Thyroid gland (tissue), 4 donors: Measurements from ENCODE around the gene RSRP1. TPM values are rescaled to one million over a fixed set of nuclear protein-coding genes. Genes with fewer than 3 reads are reported as not detected.
"Not testable (repeated sequence)": the region's sequence is repeated elsewhere in the genome, so short reads cannot be mapped to it uniquely, and the experiment has no call there.

Source experiments
- DNase-seq, 2 donors: peaks; one replicate each; pipeline ENCODE4 v3.0.0-alpha.2; 2019
- H3K27ac ChIP-seq, 3 donors: fragments of 200-600 bp; sonication (generic); 1 replicate in 2 of 3; 2 replicates in 1 of 3; pipeline ENCODE4 v1.5.1; 2016 to 2019; ENCODE audit warnings: mild to moderate bottlenecking in 1 of 3, moderate library complexity in 1 of 3
- H3K27me3 ChIP-seq: fragments of 200-600 bp; sonication (generic); one replicate; pipeline ENCODE4 v1.5.1; 2019
- H3K36me3 ChIP-seq, 2 donors: fragments of 200-600 bp; sonication (generic); one replicate each; pipeline ENCODE4 v1.5.1; 2016 to 2019
- H3K4me1 ChIP-seq, 2 donors: fragments of 200-600 bp; sonication (generic); one replicate each; pipeline ENCODE4 v1.5.1; 2017 to 2019
- H3K4me3 ChIP-seq, 3 donors: fragments of 200-600 bp; sonication (generic); replicated peaks in 1 of 3; 1 replicate in 2 of 3; 2 replicates in 1 of 3; pipeline ENCODE4 v1.5.1; 2016; ENCODE audit warnings: mild to moderate bottlenecking in 1 of 3
- H3K9me3 ChIP-seq: fragments of 200-600 bp; sonication (generic); one replicate; pipeline ENCODE4 v1.5.1; 2017
- CTCF ChIP-seq, 6 experiments: fragments of 200-600 bp in 3 of 6; fragments of 450-650 bp in 3 of 6; sonication (generic) in 3 of 6; IDR thresholded peaks; one replicate each; pipeline ENCODE4 v1.5.1; 2016 to 2019; ENCODE audit warnings: antibody characterized with exemption in 6 of 6, mild to moderate bottlenecking in 2 of 6, inconsistent platforms in 1 of 6, moderate library complexity in 1 of 6
- POLR2A ChIP-seq, 2 donors: fragments of 450-650 bp; IDR thresholded peaks; one replicate each; pipeline ENCODE4 v1.6.1; 2017; ENCODE audit warnings: antibody characterized with exemption in 2 of 2, mild to moderate bottlenecking in 2 of 2, moderate library complexity in 1 of 2
- WGBS, 2 donors: methylation state at CpG; one replicate each; pipeline ENCODE4 v1.1.5; 2017; 5-methylcytosine and 5-hydroxymethylcytosine counted together
- intact Hi-C: fragments of 100-400 bp; cut with DNase I; formaldehyde crosslinking; loops from one replicate; pipeline ENCODE4 v1.15.1; 2023
- total RNA-seq, 4 donors: library from RNA; depleted of rRNA; stranded (reverse); fragments of >200 nt; gene quantifications; one replicate each; pipeline ENCODE4 v1.2.3, GENCODE V29; 2016

RSRP1 gene
- total RNA-seq, 4 donors from 2014 or later = 140 to 294 (median 152) TPM

- no peaks in the 10 kb centered on the region for H3K9me3 ChIP-seq
- no peak overlapping the region for H3K4me3 ChIP-seq
- no peak for DNase-seq
- intact Hi-C loops = no loop called here
- 76 to 79% methylated on average over 6 of the region's 6 CpGs for WGBS, 2 donors
- H3K36me3 ChIP-seq = peaks cover 42 to 46% of the 10 kb centered on the region in 2 donors
- no peaks in the 10 kb centered on the region for H3K27me3 ChIP-seq
- no peak for TF ChIP-seq CTCF (IDR thresholded peaks at IDR 0.05)
- no peak for TF ChIP-seq POLR2A (IDR thresholded peaks at IDR 0.05)
- peaks cover 31 to 32% of the 10 kb centered on the region in 2 donors for H3K4me1 ChIP-seq
- H3K27ac ChIP-seq = no peak overlapping the region
Measured at GRCh38 chr1:25243907-25244306, 3.3 kb downstream of the RSRP1 start.

- intact Hi-C loops = loop anchor here (10.0 kb wide), 1 partner anchor 575 kb away; the partner anchor contains the start of gene MTFR1L
- peaks cover 30 to 32% of the 10 kb centered on the region in 2 donors for H3K4me1 ChIP-seq
- H3K4me3 ChIP-seq = peak overlapping the region in 2 of 3 donors; percentile 5 to 29
- TF ChIP-seq POLR2A (IDR thresholded peaks at IDR 0.05) (peak in 1 of 2 donors; percentile 69), CTCF (IDR thresholded peaks at IDR 0.05) (peak; percentile 29 to 77 (median 56))
- H3K27ac ChIP-seq = peak overlapping the region; percentile 66 to 89 (median 79)
- peak; percentile 95 to 96 for DNase-seq
- no peaks in the 10 kb centered on the region for H3K9me3 ChIP-seq
- no peaks in the 10 kb centered on the region for H3K27me3 ChIP-seq
- H3K36me3 ChIP-seq = peaks cover 30 to 36% of the 10 kb centered on the region in 2 donors
- 1% methylated on average over 39 to 40 of the region's 41 CpGs for WGBS, 2 donors
Measured at GRCh38 chr1:25239681-25240541, 7.3 kb downstream of the RSRP1 start.

GRCh38 chr1:25238046-25238445 lies 9.2 kb downstream of the RSRP1 start:
- peak overlapping the region in 2 of 3 donors; percentile 69 to 84 for H3K27ac ChIP-seq
- no peak overlapping the region for H3K4me3 ChIP-seq
- intact Hi-C loops = loop anchor here (10.0 kb wide), 1 partner anchor 577 kb away; the partner anchor contains the start of gene MTFR1L
- 92 to 96% methylated on average over 11 of the region's 11 CpGs for WGBS, 2 donors
- peaks cover 35 to 40% of the 10 kb centered on the region in 2 donors for H3K4me1 ChIP-seq
- H3K36me3 ChIP-seq = peaks cover 15 to 18% of the 10 kb centered on the region in 2 donors
- no peaks in the 10 kb centered on the region for H3K27me3 ChIP-seq
- H3K9me3 ChIP-seq = no peaks in the 10 kb centered on the region
- no peak for DNase-seq
- TF ChIP-seq POLR2A (IDR thresholded peaks at IDR 0.05) = no peak
- TF ChIP-seq CTCF (IDR thresholded peaks at IDR 0.05) = no peak

- H3K27me3 ChIP-seq, H3K9me3 ChIP-seq, H3K4me3 ChIP-seq, H3K36me3 ChIP-seq: not testable (repeated sequence)
- Histone ChIP-seq H3K4me1 (peaks cover 41 to 45% of the 10 kb centered on the region in 2 donors), H3K27ac (peak overlapping the region; percentile 52 to 84 (median 69))
- peak in 1 of 2 donors; percentile 25 for DNase-seq
- intact Hi-C loops = loop anchor here (10.0 kb wide), 1 partner anchor 579 kb away; the partner anchor contains the start of gene MTFR1L
- 80 to 90% methylated on average over 7 of the region's 7 CpGs for WGBS, 2 donors
Measured at GRCh38 chr1:25236261-25236660, 11.0 kb downstream of the RSRP1 start.

GRCh38 chr1:25235411-25235810 lies 11.8 kb downstream of the RSRP1 start:
- not testable (repeated sequence) for H3K9me3 ChIP-seq, H3K36me3 ChIP-seq, H3K27me3 ChIP-seq, H3K27ac ChIP-seq, H3K4me3 ChIP-seq, DNase-seq
- H3K4me1 ChIP-seq = peaks cover 37 to 40% of the 10 kb centered on the region in 2 donors
- intact Hi-C loops = loop anchor here (10.0 kb wide), 1 partner anchor 579 kb away; the partner anchor contains the start of gene MTFR1L
- 97 to 98% methylated on average over 10 of the region's 10 CpGs for WGBS, 2 donors
